IMR-90 (cell line): ENCODE results near the gene GGT1. TPM values are rescaled to one million over a fixed set of nuclear protein-coding genes. Genes with fewer than 3 reads are reported as not detected.
"Not testable (repeated sequence)": the region's sequence is repeated elsewhere in the genome, so short reads cannot be mapped to it uniquely, and the experiment has no call there.

ENCODE experiments used
- ATAC-seq: fragments of 200-7000 bp; cut with Tn5 transposase; 2 replicates; pipeline ENCODE4 v1.9.1; 2020; ENCODE audit warnings: low read depth, mild to moderate bottlenecking, moderate library complexity
- BruUV-seq: library from RNA; stranded (reverse); fragments of 400-500 nt; replicated peaks from 2 replicates; lab custom pipeline; 2021; lab: Mats Ljungman, UMichigan
- CTCF ChIA-PET: fragments of 300-600 bp; formaldehyde crosslinking; extraction: SDS; loops from one replicate; lab custom pipeline; 2021; ENCODE audit warnings: antibody characterized with exemption; lab: Yijun Ruan, JAX
- POLR2A ChIA-PET: fragments of 300-600 bp; sonication (Branson Sonifier 250); formaldehyde crosslinking; loops from one replicate; lab custom pipeline; 2022; ENCODE audit warnings: antibody characterized with exemption; ENCODE audit not compliant: unreplicated experiment; lab: Charles Lee
- DNase-seq: peaks from one replicate; pipeline ENCODE4 v3.0.0; 2013
- H2AFZ ChIP-seq: replicated peaks from 2 replicates; pipeline ENCODE3; 2013; ENCODE audit warnings: low read length, mild to moderate bottlenecking; ENCODE audit not compliant: poor library complexity
- H2AK5ac ChIP-seq: 2 replicates; pipeline ENCODE4 v1.6.1; 2013; ENCODE audit warnings: low read depth, low read length, inconsistent platforms
- H2AK9ac ChIP-seq: replicated peaks from 2 replicates; pipeline ENCODE3; 2013; ENCODE audit warnings: mild to moderate bottlenecking, low read depth, low read length, moderate library complexity; ENCODE audit not compliant: poor library complexity
- H2BK120ac ChIP-seq: 2 replicates; pipeline ENCODE4 v1.6.1; 2013; ENCODE audit warnings: low read depth, low read length, inconsistent platforms
- H2BK15ac ChIP-seq: 3 replicates; pipeline ENCODE4 v1.6.1; 2013; ENCODE audit warnings: low read depth, low read length, inconsistent platforms
- H2BK20ac ChIP-seq: 2 replicates; pipeline ENCODE4 v1.6.1; 2013; ENCODE audit warnings: low read depth, mild to moderate bottlenecking, inconsistent platforms, low read length, moderate library complexity
- H2BK5ac ChIP-seq: 2 replicates; pipeline ENCODE4 v1.6.1; 2013; ENCODE audit warnings: mild to moderate bottlenecking, low read depth, low read length, inconsistent platforms; ENCODE audit not compliant: poor library complexity, severe bottlenecking
- H3K14ac ChIP-seq: replicated peaks from 2 replicates; pipeline ENCODE4 v1.6.1; 2013; ENCODE audit warnings: low read depth, low read length, inconsistent platforms
- H3K18ac ChIP-seq: 2 replicates; pipeline ENCODE4 v1.6.1; 2013; ENCODE audit warnings: low read depth, low read length, control low read depth
- H3K23ac ChIP-seq: 2 replicates; pipeline ENCODE4 v1.6.1; 2013; ENCODE audit warnings: low read depth, low read length, inconsistent platforms
- H3K27ac ChIP-seq: 2 replicates; pipeline ENCODE4 v1.5.1; 2013; ENCODE audit warnings: mild to moderate bottlenecking, control low read depth, low read length; ENCODE audit not compliant: insufficient read depth
- H3K27me3 ChIP-seq: 2 replicates; pipeline ENCODE4 v1.6.1; 2013; ENCODE audit warnings: low read length; ENCODE audit not compliant: control insufficient read depth, insufficient read depth
- H3K36me3 ChIP-seq: 2 replicates; pipeline ENCODE4 v1.6.1; 2013; ENCODE audit warnings: low read length, mixed read lengths; ENCODE audit not compliant: control insufficient read depth, insufficient read depth
- H3K4ac ChIP-seq: 2 replicates; pipeline ENCODE4 v1.6.1; 2013; ENCODE audit warnings: low read depth, low read length, inconsistent platforms
- H3K4me1 ChIP-seq: 2 replicates; pipeline ENCODE4 v1.6.1; 2013; ENCODE audit warnings: low read length, mixed read lengths; ENCODE audit not compliant: control insufficient read depth, insufficient read depth
- H3K4me2 ChIP-seq: 2 replicates; pipeline ENCODE4 v1.6.1; 2013; ENCODE audit warnings: low read depth, mild to moderate bottlenecking, control low read depth, low read length, moderate library complexity
- H3K4me3 ChIP-seq: 2 replicates; pipeline ENCODE4 v1.5.1; 2013; ENCODE audit warnings: low read depth, mild to moderate bottlenecking, control low read depth, low read length, moderate library complexity; ENCODE audit not compliant: insufficient read depth
- H3K56ac ChIP-seq: 2 replicates; pipeline ENCODE4 v1.6.1; 2013; ENCODE audit warnings: low read length, inconsistent platforms; ENCODE audit not compliant: insufficient read depth; ENCODE audit errors: extremely low read depth
- H3K79me1 ChIP-seq, 2 experiments: 2 replicates each; pipeline ENCODE4 v1.6.1; 2013; ENCODE audit warnings: low read length in 2 of 2, inconsistent platforms in 1 of 2, low read depth in 1 of 2
- H3K9ac ChIP-seq: 2 replicates; pipeline ENCODE4 v1.6.1; 2013; ENCODE audit warnings: low read depth, low read length, control low read depth
- H3K9me1 ChIP-seq: 2 replicates; pipeline ENCODE4 v1.6.1; 2013; ENCODE audit warnings: low read length, inconsistent platforms; ENCODE audit not compliant: insufficient read depth
- H3K9me3 ChIP-seq: 2 replicates; pipeline ENCODE4 v1.6.1; 2013; ENCODE audit warnings: low read length; ENCODE audit not compliant: control insufficient read depth, insufficient read depth
- H4K20me1 ChIP-seq: 2 replicates; pipeline ENCODE4 v1.6.1; 2013; ENCODE audit warnings: low read length, inconsistent platforms; ENCODE audit not compliant: insufficient read depth
- H4K5ac ChIP-seq: 2 replicates; pipeline ENCODE4 v1.6.1; 2013; ENCODE audit warnings: mild to moderate bottlenecking, low read depth, low read length, control low read depth
- H4K8ac ChIP-seq, 2 experiments: 2 replicates each; pipeline ENCODE4 v1.6.1; 2013; ENCODE audit warnings: low read depth in 2 of 2, low read length in 2 of 2, control low read depth in 1 of 2, inconsistent platforms in 1 of 2
- H4K91ac ChIP-seq: 2 replicates; pipeline ENCODE4 v1.6.1; 2013; ENCODE audit warnings: low read depth, low read length, inconsistent platforms; ENCODE audit not compliant: insufficient read depth
- WGBS, 2 experiments: methylation state at CpG; one replicate each; pipeline versions ENCODE4 v1.1.5 to v1.1.7; 2013; ENCODE audit warnings: missing lambda C conversion rate in 2 of 2; ENCODE audit not compliant: insufficient read length in 1 of 2; ENCODE audit errors: extremely low coverage in 2 of 2; 5-methylcytosine and 5-hydroxymethylcytosine counted together
- dilution Hi-C: fragments of 300-500 bp; cut with HindIII; formaldehyde crosslinking; loops from one replicate; pipeline ENCODE4 v1.14.3; 2018; ENCODE audit warnings: low sequenced_read_pairs; ENCODE audit not compliant: unreplicated experiment
- in situ Hi-C: fragments of 300-500 bp; cut with MboI; formaldehyde crosslinking; loops from 3 replicates; pipeline ENCODE4 v1.14.3; 2019; ENCODE audit warnings: low sequenced_read_pairs, inconsistent platforms, mixed read lengths
- intact Hi-C: fragments of 100-400 bp; cut with micrococcal nuclease; formaldehyde crosslinking; loops from 2 replicates; pipeline ENCODE4 v1.10.0; 2022
- polyA plus RNA-seq, 3 experiments: library from polyadenylated mRNA; depleted of rRNA; stranded (reverse); fragments of >200 nt; gene quantifications; 2 replicates each; pipeline ENCODE4 v1.2.3, GENCODE V29; 2012; ENCODE audit warnings: low replicate concordance in 1 of 3
- total RNA-seq: library from RNA; depleted of rRNA; stranded (reverse); fragments of >200 nt; gene quantifications from 2 replicates; pipeline ENCODE4 v1.2.3, GENCODE V29; 2012

The GGT1 gene
- total and polyA plus RNA-seq, 2 of the 4 experiments (the other 2 are of a cell fraction), result 3.4 to 7.3 TPM

- H3K36me3 ChIP-seq, H2AFZ ChIP-seq, H3K23ac ChIP-seq, H3K9me1 ChIP-seq, POLR2A ChIA-PET, CTCF ChIA-PET, H2BK15ac ChIP-seq, H3K9ac ChIP-seq, H3K4me2 ChIP-seq, H4K5ac ChIP-seq, H3K4me3 ChIP-seq, H2AK9ac ChIP-seq, H2BK20ac ChIP-seq, H4K8ac ChIP-seq, H3K79me1 ChIP-seq, H2BK5ac ChIP-seq, H4K20me1 ChIP-seq, H3K56ac ChIP-seq, dilution Hi-C loops, ATAC-seq, H3K27me3 ChIP-seq, H3K14ac ChIP-seq, in situ Hi-C loops, H4K91ac ChIP-seq, intact Hi-C loops, H3K4ac ChIP-seq, H3K4me1 ChIP-seq, H3K9me3 ChIP-seq, BruUV-seq, H2AK5ac ChIP-seq, H3K18ac ChIP-seq, H3K27ac ChIP-seq, H2BK120ac ChIP-seq, DNase-seq: not testable (repeated sequence)
- WGBS, 2 experiments, result no CpG with 5 or more reads among the region's 19 CpGs
Measured at GRCh38 chr22:24646756-24647155, 43.8 kb downstream of the GGT1 start.

- H2AK9ac ChIP-seq, ATAC-seq, POLR2A ChIA-PET, BruUV-seq, CTCF ChIA-PET, in situ Hi-C loops, H3K56ac ChIP-seq, H4K20me1 ChIP-seq, H3K4me1 ChIP-seq, H3K27me3 ChIP-seq, intact Hi-C loops, H3K36me3 ChIP-seq, H2BK20ac ChIP-seq, H2BK15ac ChIP-seq, H3K4me2 ChIP-seq, H3K14ac ChIP-seq, H3K23ac ChIP-seq, H4K91ac ChIP-seq, H3K27ac ChIP-seq, H3K4ac ChIP-seq, dilution Hi-C loops, DNase-seq, H3K9ac ChIP-seq, H2AK5ac ChIP-seq, H4K5ac ChIP-seq, H3K4me3 ChIP-seq, H3K9me1 ChIP-seq, H2AFZ ChIP-seq, H3K18ac ChIP-seq, H2BK120ac ChIP-seq, H4K8ac ChIP-seq, H3K79me1 ChIP-seq, H3K9me3 ChIP-seq, H2BK5ac ChIP-seq: not testable (repeated sequence)
- WGBS, 2 experiments, result no CpG with 5 or more reads among the region's 4 CpGs
Measured at GRCh38 chr22:24649371-24649770, 46.4 kb downstream of the GGT1 start.
